ENCODE data around the gene MED14. TPM values are rescaled to one million over a fixed set of nuclear protein-coding genes. Genes with fewer than 3 reads are reported as not detected.

Gene MED14
- total RNA-seq, 2 donors from 2014 or later: 22.2 to 35.8 TPM

DNA sequence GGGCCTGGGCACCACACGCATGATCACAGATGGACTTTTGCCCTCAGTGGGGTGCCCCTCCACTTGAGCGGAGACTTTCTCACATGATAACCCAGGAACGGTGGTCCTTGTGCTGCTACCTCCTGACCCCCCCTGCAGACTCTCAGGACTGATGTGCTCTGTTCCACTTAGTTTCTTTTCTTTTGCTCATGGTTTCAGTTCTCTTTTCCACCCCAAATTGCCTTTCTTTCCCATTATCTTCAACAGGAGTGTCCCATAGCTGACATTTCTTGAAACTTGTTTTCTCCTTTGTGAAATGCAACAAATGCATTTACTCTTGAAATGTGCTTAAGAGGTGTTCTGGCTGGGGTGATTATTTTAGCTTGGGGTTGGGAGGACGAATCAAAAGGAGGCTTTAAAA is 103.1 kb downstream of the MED14 start:
- H3K36me3 ChIP-seq: no peaks in the 10 kb centered on the region
- H3K9me3 ChIP-seq: no peaks in the 10 kb centered on the region
- TF ChIP-seq POLR2AphosphoS5 (IDR thresholded peaks at IDR 0.05) (no peak), POLR2A (IDR thresholded peaks at IDR 0.05) (no peak)
- TF ChIP-seq, protein P1, sequence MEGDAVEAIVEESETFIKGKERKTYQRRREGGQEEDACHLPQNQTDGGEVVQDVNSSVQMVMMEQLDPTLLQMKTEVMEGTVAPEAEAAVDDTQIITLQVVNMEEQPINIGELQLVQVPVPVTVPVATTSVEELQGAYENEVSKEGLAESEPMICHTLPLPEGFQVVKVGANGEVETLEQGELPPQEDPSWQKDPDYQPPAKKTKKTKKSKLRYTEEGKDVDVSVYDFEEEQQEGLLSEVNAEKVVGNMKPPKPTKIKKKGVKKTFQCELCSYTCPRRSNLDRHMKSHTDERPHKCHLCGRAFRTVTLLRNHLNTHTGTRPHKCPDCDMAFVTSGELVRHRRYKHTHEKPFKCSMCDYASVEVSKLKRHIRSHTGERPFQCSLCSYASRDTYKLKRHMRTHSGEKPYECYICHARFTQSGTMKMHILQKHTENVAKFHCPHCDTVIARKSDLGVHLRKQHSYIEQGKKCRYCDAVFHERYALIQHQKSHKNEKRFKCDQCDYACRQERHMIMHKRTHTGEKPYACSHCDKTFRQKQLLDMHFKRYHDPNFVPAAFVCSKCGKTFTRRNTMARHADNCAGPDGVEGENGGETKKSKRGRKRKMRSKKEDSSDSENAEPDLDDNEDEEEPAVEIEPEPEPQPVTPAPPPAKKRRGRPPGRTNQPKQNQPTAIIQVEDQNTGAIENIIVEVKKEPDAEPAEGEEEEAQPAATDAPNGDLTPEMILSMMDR (IDR thresholded peaks at IDR 0.05): no peak
- no peaks in the 10 kb centered on the region for H3K4me1 ChIP-seq (replicated peaks)
- no peaks in the 10 kb centered on the region for H3K27me3 ChIP-seq (replicated peaks; ENCODE audit: insufficient read depth)
- 91% methylated on average over 3 of the region's 4 CpGs for WGBS
- DNase-seq (ENCODE audit: low spot score): no peak
- no peak overlapping the region for H3K27ac ChIP-seq
- intact Hi-C loops (cut with DNase I): no loop called here
- H3K4me3 ChIP-seq: no peak overlapping the region

DNA sequence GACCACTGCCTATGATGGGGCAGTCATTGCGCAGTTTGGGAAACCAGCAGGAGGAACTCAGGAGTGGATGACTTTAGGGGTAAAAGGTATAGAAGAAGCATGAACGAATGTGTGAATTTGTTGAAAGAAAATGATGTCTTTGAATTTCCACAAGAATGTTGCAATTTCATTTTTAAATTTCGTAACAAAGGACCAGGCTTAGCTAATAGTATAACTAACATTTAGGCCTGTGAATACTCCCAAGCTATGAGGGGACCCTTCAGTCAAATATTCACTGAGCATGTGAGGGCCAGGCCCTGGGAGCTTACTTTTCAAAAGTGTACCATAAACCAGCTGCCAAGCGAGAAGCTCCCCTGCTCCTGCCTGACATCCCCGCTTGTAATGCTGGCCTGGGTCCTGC is 106.8 kb downstream of the MED14 start:
- intact Hi-C loops (cut with DNase I): no loop called here
- WGBS: 85% methylated on average over 4 of the region's 5 CpGs
- H3K4me3 ChIP-seq: no peak overlapping the region
- no peaks in the 10 kb centered on the region for H3K4me1 ChIP-seq (replicated peaks)
- no peaks in the 10 kb centered on the region for H3K27me3 ChIP-seq (replicated peaks; ENCODE audit: insufficient read depth)
- no peak overlapping the region for H3K27ac ChIP-seq
- no peaks in the 10 kb centered on the region for H3K36me3 ChIP-seq
- H3K9me3 ChIP-seq: no peaks in the 10 kb centered on the region
- TF ChIP-seq, protein P1 (IDR thresholded peaks at IDR 0.05): no peak
- no peak for DNase-seq (ENCODE audit: low spot score)

DNA sequence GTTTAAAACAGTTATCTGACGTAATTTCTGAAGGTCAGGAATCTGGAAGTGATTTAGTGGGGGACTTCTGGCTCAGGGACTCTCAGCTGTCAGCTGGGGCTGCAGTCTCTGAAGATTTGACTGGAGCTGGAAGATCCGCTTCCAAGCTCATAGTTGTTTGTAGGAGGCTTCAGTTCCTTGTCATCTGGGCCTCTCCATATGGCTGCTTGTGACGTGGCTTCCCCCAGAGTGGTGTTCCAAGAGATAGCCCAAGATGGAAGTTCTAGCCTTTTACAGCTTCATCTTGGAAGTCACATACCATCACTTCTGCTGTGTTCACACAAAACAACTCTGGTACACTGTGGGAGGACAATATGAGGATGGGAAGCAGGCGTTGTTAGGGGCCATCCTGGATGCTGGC is 110.0 kb downstream of the MED14 start:
- TF ChIP-seq POLR2AphosphoS5 (IDR thresholded peaks at IDR 0.05) (no peak), POLR2A (IDR thresholded peaks at IDR 0.05) (no peak)
- TF ChIP-seq, protein P1 (IDR thresholded peaks at IDR 0.05): no peak
- no peak overlapping the region for H3K27ac ChIP-seq
- WGBS: 95% methylated on average over 4 of the region's 4 CpGs
- no peaks in the 10 kb centered on the region for H3K27me3 ChIP-seq (replicated peaks; ENCODE audit: insufficient read depth)
- H3K9me3 ChIP-seq: no peaks in the 10 kb centered on the region
- H3K36me3 ChIP-seq: no peaks in the 10 kb centered on the region
- no peaks in the 10 kb centered on the region for H3K4me1 ChIP-seq (replicated peaks)
- no peak overlapping the region for H3K4me3 ChIP-seq
- intact Hi-C loops (cut with DNase I): no loop called here
- no peak for DNase-seq (ENCODE audit: low spot score)

DNA sequence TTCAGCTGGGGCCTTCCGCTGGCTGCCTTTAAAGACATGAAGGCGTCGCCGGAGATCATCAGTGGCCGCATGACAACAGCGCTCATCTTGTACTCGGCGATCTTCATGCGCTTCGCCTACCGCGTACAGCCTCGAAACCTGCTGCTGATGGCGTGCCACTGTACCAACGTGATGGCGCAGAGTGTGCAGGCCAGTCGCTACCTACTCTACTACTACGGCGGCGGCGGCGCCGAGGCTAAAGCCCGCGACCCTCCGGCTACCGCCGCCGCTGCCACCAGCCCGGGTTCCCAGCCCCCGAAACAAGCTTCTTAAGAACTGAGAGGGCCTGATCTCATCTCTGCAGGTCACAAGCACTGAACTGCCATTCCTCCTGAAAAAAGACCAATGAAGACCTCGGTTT is 111.7 kb downstream of the MED14 start:
- Histone ChIP-seq H3K4me1 (replicated peaks) (no peaks in the 10 kb centered on the region), H3K4me3 (no peak overlapping the region), H3K27ac (no peak overlapping the region), H3K9me3 (no peaks in the 10 kb centered on the region), H3K27me3 (replicated peaks; ENCODE audit: insufficient read depth) (no peaks in the 10 kb centered on the region), H3K36me3 (no peaks in the 10 kb centered on the region)
- intact Hi-C loops (cut with DNase I): no loop called here
- 56% methylated on average over 1 of the region's 32 CpGs for WGBS
- no peak for DNase-seq (ENCODE audit: low spot score)
- TF ChIP-seq POLR2A (IDR thresholded peaks at IDR 0.05): no peak
- TF ChIP-seq, protein P1 (IDR thresholded peaks at IDR 0.05): no peak
- TF ChIP-seq POLR2AphosphoS5 (IDR thresholded peaks at IDR 0.05): no peak

DNA sequence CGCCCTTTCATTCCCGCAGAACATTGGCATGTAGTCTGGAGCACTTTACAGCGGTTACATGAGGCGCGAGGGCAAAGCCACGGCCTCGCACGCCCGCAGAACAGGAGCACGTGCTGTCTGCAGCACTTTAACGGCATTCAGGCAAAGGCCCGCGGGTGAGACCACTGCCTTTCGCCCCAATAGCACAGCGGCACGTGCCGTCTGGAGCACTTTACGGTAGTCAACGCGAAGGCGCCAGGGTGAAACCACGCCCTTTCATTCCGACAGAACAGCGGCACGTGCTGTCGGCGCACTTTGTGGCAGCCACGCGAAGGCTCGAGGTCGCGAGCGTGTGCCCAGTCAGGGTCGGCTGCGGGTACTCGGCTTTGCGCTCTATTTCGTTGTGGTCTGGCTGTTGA is 112.2 kb downstream of the MED14 start, which contains the start of gene MPC1L:
Gene MPC1L (plus strand): TSS at position 290 of the 398 bp plus-strand sequence. CDS start 138 bp downstream, outside the sequence.
- 94% methylated on average over 23 of the region's 38 CpGs for WGBS
- no peaks in the 10 kb centered on the region for H3K9me3 ChIP-seq
- no peak within 1 kb of the TSS for H3K27ac ChIP-seq
- TF ChIP-seq POLR2A (IDR thresholded peaks at IDR 0.05): no peak
- TF ChIP-seq POLR2AphosphoS5 (IDR thresholded peaks at IDR 0.05): no peak
- TF ChIP-seq, protein P1 (IDR thresholded peaks at IDR 0.05): no peak
- H3K27me3 ChIP-seq (replicated peaks; ENCODE audit: insufficient read depth): no peaks in the 10 kb centered on the region
- H3K4me1 ChIP-seq (replicated peaks): no peaks in the 10 kb centered on the region
- no peak within 1 kb of the TSS for H3K4me3 ChIP-seq
- intact Hi-C loops (cut with DNase I): no loop called here
- H3K36me3 ChIP-seq: no peaks in the 10 kb centered on the region
- no peak for DNase-seq (ENCODE audit: low spot score)
